Activated CD8-positive, alpha-beta T cell treated with anti-CD3 and anti-CD28 coated beads for 36 hours (primary cell): ENCODE results near the gene ARSG. TPM values are rescaled to one million over a fixed set of nuclear protein-coding genes. Genes with fewer than 3 reads are reported as not detected.

Experiments used
- ATAC-seq: fragments of 200-7000 bp; cut with Tn5 transposase; one replicate; pipeline ENCODE4 v1.10.0; 2021; ENCODE audit warnings: mild to moderate bottlenecking, moderate library complexity
- CTCF ChIA-PET: fragments of 350-600 bp; sonication (Branson Sonifier 250); formaldehyde crosslinking; loops from one replicate; lab custom pipeline; 2021; ENCODE audit warnings: antibody characterized with exemption; lab: Charles Lee
- POLR2A ChIA-PET: fragments of 350-600 bp; sonication (Branson Sonifier 250); formaldehyde crosslinking; loops from one replicate; lab custom pipeline; 2021; ENCODE audit warnings: antibody characterized with exemption; lab: Charles Lee
- DNase-seq: peaks from one replicate; pipeline ENCODE4 v3.0.0-alpha.2; 2020
- H3K27ac Mint-ChIP-seq: one replicate; pipeline ENCODE4 v1.8.0; 2021; ENCODE audit warnings: mild to moderate bottlenecking, mixed read lengths
- H3K27me3 Mint-ChIP-seq: one replicate; pipeline ENCODE4 v1.8.0; 2021; ENCODE audit warnings: mixed read lengths
- H3K36me3 Mint-ChIP-seq: one replicate; pipeline ENCODE4 v1.8.0; 2021; ENCODE audit warnings: low read depth, mixed read lengths
- H3K4me1 Mint-ChIP-seq: one replicate; pipeline ENCODE4 v1.8.0; 2021; ENCODE audit warnings: low read depth, mixed read lengths
- H3K4me3 Mint-ChIP-seq: one replicate; pipeline ENCODE4 v1.8.0; 2021; ENCODE audit warnings: mild to moderate bottlenecking, moderate library complexity, mixed read lengths
- H3K9me3 Mint-ChIP-seq: one replicate; pipeline ENCODE4 v1.8.0; 2021; ENCODE audit warnings: mixed read lengths
- CTCF ChIP-seq: fragments of 200-600 bp; IDR thresholded peaks from one replicate; pipeline ENCODE4 v1.8.0; 2022; ENCODE audit warnings: antibody characterized with exemption, mild to moderate bottlenecking
- intact Hi-C: fragments of 100-400 bp; cut with micrococcal nuclease; formaldehyde crosslinking; loops from one replicate; pipeline ENCODE4 v1.10.0; 2022
- total RNA-seq, 2 experiments: library from RNA; stranded (reverse); gene quantifications; one replicate each; pipeline ENCODE4 v1.2.3, GENCODE V29; 2021

ARSG gene
- total RNA-seq = 1 to 10 TPM; 7.2 to 8.4 TPM

- peak; percentile 52 for ATAC-seq
- Mint-ChIP-seq H3K4me1 (peaks cover 56% of the 10 kb centered on the region), H3K27me3 (no peaks in the 10 kb centered on the region), H3K27ac (peak within 1 kb of the TSS; percentile 96), H3K9me3 (no peaks in the 10 kb centered on the region), H3K4me3 (peak within 1 kb of the TSS; percentile 94), H3K36me3 (peaks cover 4% of the 10 kb centered on the region)
- POLR2A ChIA-PET = interaction anchor here (0.5 to 4.0 kb wide), 30 partner anchors 13 to 211 kb away, joined by 3 to 31 read pairs (median 4); partner anchors contain the start of genes AMZ2 and WIPI1
- no peak for TF ChIP-seq CTCF
- intact Hi-C loops = loop anchor here (5.0 to 10.0 kb wide), 2 partner anchors 66 to 144 kb away; no protein-coding TSS in a partner anchor
- CTCF ChIA-PET = interaction anchor here (0.9 to 3.3 kb wide), 8 partner anchors 28 to 146 kb away, joined by 3 to 23 read pairs (median 6); no protein-coding TSS in a partner anchor
- DNase-seq = peak; percentile 89
Observed at GRCh38 chr17:68290955-68291835, at the start of gene ARSG, which contains the start of gene SLC16A6. Gene ARSG, plus strand, starts transcription at chr17:68291495. Its CDS starts 15,999 bp downstream, at chr17:68307494. Gene SLC16A6, minus strand, starts transcription at chr17:68291127. Its CDS starts 12,807 bp downstream, at chr17:68278320.

- no peaks in the 10 kb centered on the region for H3K27me3 Mint-ChIP-seq
- peak overlapping the region; percentile 98 for H3K27ac Mint-ChIP-seq
- peaks cover 32% of the 10 kb centered on the region for H3K4me1 Mint-ChIP-seq
- H3K36me3 Mint-ChIP-seq = peaks cover 28% of the 10 kb centered on the region
- peak overlapping the region; percentile 87 for H3K4me3 Mint-ChIP-seq
- ChIA-PET POLR2A (interaction anchor here (1.4 to 4.4 kb wide), 8 partner anchors 9 to 212 kb away, joined by 3 to 63 read pairs (median 23); partner anchors contain the start of genes ARSG, SLC16A6 and WIPI1), CTCF (interaction anchor here (1.3 to 3.2 kb wide), 4 partner anchors 46 to 216 kb away, joined by 5 to 20 read pairs (median 10); no protein-coding TSS in a partner anchor)
- no peaks in the 10 kb centered on the region for H3K9me3 Mint-ChIP-seq
- intact Hi-C loops = loop anchor here (5.0 kb wide), 2 partner anchors 39 to 64 kb away; no protein-coding TSS in a partner anchor
- DNase-seq (no peak), ATAC-seq (no peak)
- no peak for TF ChIP-seq CTCF
Observed at GRCh38 chr17:68246271-68247028, 44.8 kb upstream of the ARSG start.

- Mint-ChIP-seq H3K27me3 (no peaks in the 10 kb centered on the region), H3K4me3 (peak within 1 kb of the TSS; percentile 87), H3K27ac (peak within 1 kb of the TSS; percentile 98), H3K9me3 (no peaks in the 10 kb centered on the region), H3K36me3 (peaks cover 37% of the 10 kb centered on the region), H3K4me1 (peaks cover 42% of the 10 kb centered on the region)
- ATAC-seq = peak; percentile 88
- ChIA-PET POLR2A (interaction anchor here (0.5 to 4.4 kb wide), 18 partner anchors 8 to 215 kb away, joined by 3 to 63 read pairs (median 4); partner anchors contain the start of genes ARSG, SLC16A6 and WIPI1), CTCF (interaction anchor here (1.0 to 3.2 kb wide), 12 partner anchors 9 to 214 kb away, joined by 3 to 20 read pairs (median 8); no protein-coding TSS in a partner anchor)
- intact Hi-C loops = loop anchor here (5.0 kb wide), 2 partner anchors 40 to 65 kb away; no protein-coding TSS in a partner anchor
- no peak for TF ChIP-seq CTCF
- peak; percentile 95 for DNase-seq
Observed at GRCh38 chr17:68247445-68248198, 43.7 kb upstream of the ARSG start, which contains the start of gene AMZ2. Gene AMZ2, plus strand, starts transcription at chr17:68248043. Its CDS starts 2,145 bp downstream, at chr17:68250188.

- H3K27ac Mint-ChIP-seq = peak overlapping the region; percentile 98
- H3K9me3 Mint-ChIP-seq = no peaks in the 10 kb centered on the region
- H3K4me1 Mint-ChIP-seq = peaks cover 49% of the 10 kb centered on the region
- ChIA-PET CTCF (interaction anchor here (1.0 to 3.2 kb wide), 15 partner anchors 9 to 214 kb away, joined by 3 to 20 read pairs (median 8); no protein-coding TSS in a partner anchor), POLR2A (interaction anchor here (0.7 to 4.4 kb wide), 21 partner anchors 7 to 228 kb away, joined by 3 to 63 read pairs (median 4); partner anchors contain the start of genes ARSG, SLC16A6 and WIPI1)
- ATAC-seq = peak; percentile 8
- intact Hi-C loops = loop anchor here (5.0 kb wide), 2 partner anchors 41 to 66 kb away; no protein-coding TSS in a partner anchor
- no peaks in the 10 kb centered on the region for H3K27me3 Mint-ChIP-seq
- no peak for DNase-seq
- H3K36me3 Mint-ChIP-seq = peaks cover 43% of the 10 kb centered on the region
- peak overlapping the region; percentile 87 for H3K4me3 Mint-ChIP-seq
- no peak for TF ChIP-seq CTCF
Observed at GRCh38 chr17:68248199-68248825, 43.0 kb upstream of the ARSG start.
